Measurements from ENCODE around the gene GSN. TPM values are rescaled to one million over a fixed set of nuclear protein-coding genes. Genes with fewer than 3 reads are reported as not detected.

The GSN gene
- total and polyA plus RNA-seq, 2 of the 13 experiments (the other 11 are each of a cell fraction or from before 2014, with no cell fraction given): 294 to 307 TPM

DNA sequence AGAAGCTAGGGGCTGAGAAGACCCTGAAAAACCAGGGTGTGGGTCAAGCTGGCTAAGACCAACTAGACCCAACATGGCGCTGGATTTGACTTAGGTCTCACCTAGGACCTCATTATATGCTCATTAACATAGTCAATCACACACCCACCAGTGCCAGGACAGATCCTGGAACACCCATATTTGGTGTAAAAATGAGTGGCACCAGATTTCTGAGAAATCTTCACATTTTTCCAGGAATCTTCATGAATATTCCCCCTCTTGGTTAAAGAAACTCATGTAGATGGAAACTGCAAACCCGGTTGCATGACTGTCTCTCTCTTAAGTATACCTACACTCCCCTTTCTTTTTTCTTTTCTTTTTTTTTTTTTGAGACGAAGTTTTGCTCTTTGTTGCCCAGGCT lies 48.4 kb upstream of the GSN start (continued):
- TF ChIP-seq, protein P1, sequence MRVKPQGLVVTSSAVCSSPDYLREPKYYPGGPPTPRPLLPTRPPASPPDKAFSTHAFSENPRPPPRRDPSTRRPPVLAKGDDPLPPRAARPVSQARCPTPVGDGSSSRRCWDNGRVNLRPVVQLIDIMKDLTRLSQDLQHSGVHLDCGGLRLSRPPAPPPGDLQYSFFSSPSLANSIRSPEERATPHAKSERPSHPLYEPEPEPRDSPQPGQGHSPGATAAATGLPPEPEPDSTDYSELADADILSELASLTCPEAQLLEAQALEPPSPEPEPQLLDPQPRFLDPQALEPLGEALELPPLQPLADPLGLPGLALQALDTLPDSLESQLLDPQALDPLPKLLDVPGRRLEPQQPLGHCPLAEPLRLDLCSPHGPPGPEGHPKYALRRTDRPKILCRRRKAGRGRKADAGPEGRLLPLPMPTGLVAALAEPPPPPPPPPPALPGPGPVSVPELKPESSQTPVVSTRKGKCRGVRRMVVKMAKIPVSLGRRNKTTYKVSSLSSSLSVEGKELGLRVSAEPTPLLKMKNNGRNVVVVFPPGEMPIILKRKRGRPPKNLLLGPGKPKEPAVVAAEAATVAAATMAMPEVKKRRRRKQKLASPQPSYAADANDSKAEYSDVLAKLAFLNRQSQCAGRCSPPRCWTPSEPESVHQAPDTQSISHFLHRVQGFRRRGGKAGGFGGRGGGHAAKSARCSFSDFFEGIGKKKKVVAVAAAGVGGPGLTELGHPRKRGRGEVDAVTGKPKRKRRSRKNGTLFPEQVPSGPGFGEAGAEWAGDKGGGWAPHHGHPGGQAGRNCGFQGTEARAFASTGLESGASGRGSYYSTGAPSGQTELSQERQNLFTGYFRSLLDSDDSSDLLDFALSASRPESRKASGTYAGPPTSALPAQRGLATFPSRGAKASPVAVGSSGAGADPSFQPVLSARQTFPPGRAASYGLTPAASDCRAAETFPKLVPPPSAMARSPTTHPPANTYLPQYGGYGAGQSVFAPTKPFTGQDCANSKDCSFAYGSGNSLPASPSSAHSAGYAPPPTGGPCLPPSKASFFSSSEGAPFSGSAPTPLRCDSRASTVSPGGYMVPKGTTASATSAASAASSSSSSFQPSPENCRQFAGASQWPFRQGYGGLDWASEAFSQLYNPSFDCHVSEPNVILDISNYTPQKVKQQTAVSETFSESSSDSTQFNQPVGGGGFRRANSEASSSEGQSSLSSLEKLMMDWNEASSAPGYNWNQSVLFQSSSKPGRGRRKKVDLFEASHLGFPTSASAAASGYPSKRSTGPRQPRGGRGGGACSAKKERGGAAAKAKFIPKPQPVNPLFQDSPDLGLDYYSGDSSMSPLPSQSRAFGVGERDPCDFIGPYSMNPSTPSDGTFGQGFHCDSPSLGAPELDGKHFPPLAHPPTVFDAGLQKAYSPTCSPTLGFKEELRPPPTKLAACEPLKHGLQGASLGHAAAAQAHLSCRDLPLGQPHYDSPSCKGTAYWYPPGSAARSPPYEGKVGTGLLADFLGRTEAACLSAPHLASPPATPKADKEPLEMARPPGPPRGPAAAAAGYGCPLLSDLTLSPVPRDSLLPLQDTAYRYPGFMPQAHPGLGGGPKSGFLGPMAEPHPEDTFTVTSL (CRISPR knock-in tag; IDR thresholded peaks at IDR 0.05; ENCODE audit: borderline replicate concordance): no peak
- TF ChIP-seq ZNF674 (CRISPR knock-in tag; IDR thresholded peaks at IDR 0.05; ENCODE audit: low read depth) (no peak), ADNP (CRISPR knock-in tag; IDR thresholded peaks at IDR 0.05) (no peak)
- TF ChIP-seq, protein P2, sequence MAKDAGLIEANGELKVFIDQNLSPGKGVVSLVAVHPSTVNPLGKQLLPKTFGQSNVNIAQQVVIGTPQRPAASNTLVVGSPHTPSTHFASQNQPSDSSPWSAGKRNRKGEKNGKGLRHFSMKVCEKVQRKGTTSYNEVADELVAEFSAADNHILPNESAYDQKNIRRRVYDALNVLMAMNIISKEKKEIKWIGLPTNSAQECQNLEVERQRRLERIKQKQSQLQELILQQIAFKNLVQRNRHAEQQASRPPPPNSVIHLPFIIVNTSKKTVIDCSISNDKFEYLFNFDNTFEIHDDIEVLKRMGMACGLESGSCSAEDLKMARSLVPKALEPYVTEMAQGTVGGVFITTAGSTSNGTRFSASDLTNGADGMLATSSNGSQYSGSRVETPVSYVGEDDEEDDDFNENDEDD (CRISPR knock-in tag; IDR thresholded peaks at IDR 0.05; ENCODE audit: borderline replicate concordance): no peak

DNA sequence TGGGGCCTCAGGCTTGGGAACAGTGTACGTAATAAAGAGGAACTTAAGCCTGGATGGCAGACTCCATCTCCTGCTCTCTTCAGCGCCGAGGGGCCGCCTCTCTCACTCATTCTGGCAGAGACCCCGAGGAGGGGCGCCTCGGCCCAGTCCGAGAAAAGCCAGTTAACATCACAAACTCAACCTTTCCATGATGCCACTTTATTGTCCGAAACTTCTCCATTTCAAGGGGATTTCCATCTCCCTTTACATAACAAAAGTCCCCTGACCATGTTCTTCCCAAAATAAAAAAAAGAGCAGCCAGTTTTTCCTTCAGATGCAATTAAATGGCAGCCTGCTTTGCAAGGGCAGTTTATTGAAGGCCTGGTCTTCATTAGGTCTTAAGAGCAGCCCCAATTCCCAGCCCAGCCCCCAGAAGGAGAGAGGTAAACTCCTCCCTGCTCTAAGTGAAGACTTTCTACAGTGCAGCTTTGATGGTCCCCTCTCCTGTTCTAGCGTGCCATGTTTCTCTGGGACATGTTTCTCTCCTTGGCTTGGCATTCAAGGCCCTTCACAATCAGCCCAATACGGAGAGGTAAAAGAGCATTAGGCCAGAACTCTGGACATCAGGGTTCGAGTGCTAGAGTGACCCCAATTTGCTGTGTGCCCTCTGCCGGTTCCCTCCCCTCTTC lies 46.8 kb upstream of the GSN start:
- BruUV-seq (replicated peaks): no TSS peak
- Histone ChIP-seq H3K27me3 (ENCODE audit: control insufficient read depth in 1 of 2, insufficient read depth in 2 of 2, low read length in 2 of 2) (no peaks in the 10 kb centered on the region; a peak in 1 of 5 replicates), H3K36me3 (replicated peaks in 1 of 2; ENCODE audit: control insufficient read depth in 1 of 2, insufficient read depth in 2 of 2, low read length in 2 of 2) (no peaks in the 10 kb centered on the region), H3K9me3 (ENCODE audit: low read length) (no peaks in the 10 kb centered on the region), H3K4me3 (replicated peaks in 1 of 3; ENCODE audit: insufficient read depth in 1 of 3, low read depth in 2 of 3, low read length in 3 of 3) (no peak overlapping the region), H3K4me1 (ENCODE audit: insufficient read depth, low read length) (peaks cover 11% of the 10 kb centered on the region), H3K79me2 (ENCODE audit: insufficient read depth, low read length) (no peaks in the 10 kb centered on the region), H3K27ac (ENCODE audit: extremely low read length, insufficient read depth, low read length) (no peak overlapping the region), H3K4me2 (ENCODE audit: low read depth, low read length) (no peak overlapping the region), H4K20me1 (ENCODE audit: insufficient read depth, low read length) (no peaks in the 10 kb centered on the region), H3K9ac (ENCODE audit: insufficient read depth, low read depth, low read length) (no peak overlapping the region), H2AFZ (ENCODE audit: low read length) (no peak overlapping the region)
- ChIA-PET POLR2A (no interaction called here), CTCF (ENCODE audit: low intra/inter-chr PET ratio, low total read pairs) (interaction anchor here (1.8 kb wide), 1 partner anchor 179 kb away, joined by 6 read pairs; no protein-coding TSS in a partner anchor)
- FAIRE-seq: no peak
- intact Hi-C loops (cut with micrococcal nuclease; ENCODE audit: unreplicated experiment): no loop called here
- WGBS (ENCODE audit: low lambda C conversion rate): 46% methylated on average over 12 of the region's 13 CpGs
- no peak for ATAC-seq
- no peak for DNase-seq (ENCODE audit: low spot score)
- in situ Hi-C loops (cut with HindIII; ENCODE audit: extremely low pct_ligation_motif_present, low pct_unique_long_range_greater_than_20kb): loop anchor here (5.0 kb wide), 1 partner anchor 176 kb away; no protein-coding TSS in a partner anchor
- TF ChIP-seq ZNF747 (CRISPR knock-in tag; IDR thresholded peaks at IDR 0.05; ENCODE audit: borderline replicate concordance): no peak
- TF ChIP-seq, protein P3, sequence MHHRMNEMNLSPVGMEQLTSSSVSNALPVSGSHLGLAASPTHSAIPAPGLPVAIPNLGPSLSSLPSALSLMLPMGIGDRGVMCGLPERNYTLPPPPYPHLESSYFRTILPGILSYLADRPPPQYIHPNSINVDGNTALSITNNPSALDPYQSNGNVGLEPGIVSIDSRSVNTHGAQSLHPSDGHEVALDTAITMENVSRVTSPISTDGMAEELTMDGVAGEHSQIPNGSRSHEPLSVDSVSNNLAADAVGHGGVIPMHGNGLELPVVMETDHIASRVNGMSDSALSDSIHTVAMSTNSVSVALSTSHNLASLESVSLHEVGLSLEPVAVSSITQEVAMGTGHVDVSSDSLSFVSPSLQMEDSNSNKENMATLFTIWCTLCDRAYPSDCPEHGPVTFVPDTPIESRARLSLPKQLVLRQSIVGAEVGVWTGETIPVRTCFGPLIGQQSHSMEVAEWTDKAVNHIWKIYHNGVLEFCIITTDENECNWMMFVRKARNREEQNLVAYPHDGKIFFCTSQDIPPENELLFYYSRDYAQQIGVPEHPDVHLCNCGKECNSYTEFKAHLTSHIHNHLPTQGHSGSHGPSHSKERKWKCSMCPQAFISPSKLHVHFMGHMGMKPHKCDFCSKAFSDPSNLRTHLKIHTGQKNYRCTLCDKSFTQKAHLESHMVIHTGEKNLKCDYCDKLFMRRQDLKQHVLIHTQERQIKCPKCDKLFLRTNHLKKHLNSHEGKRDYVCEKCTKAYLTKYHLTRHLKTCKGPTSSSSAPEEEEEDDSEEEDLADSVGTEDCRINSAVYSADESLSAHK (CRISPR knock-in tag; IDR thresholded peaks at IDR 0.05; ENCODE audit: borderline replicate concordance): no peak
- TF ChIP-seq, protein P4, sequence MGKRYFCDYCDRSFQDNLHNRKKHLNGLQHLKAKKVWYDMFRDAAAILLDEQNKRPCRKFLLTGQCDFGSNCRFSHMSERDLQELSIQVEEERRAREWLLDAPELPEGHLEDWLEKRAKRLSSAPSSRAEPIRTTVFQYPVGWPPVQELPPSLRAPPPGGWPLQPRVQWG (CRISPR knock-in tag; IDR thresholded peaks at IDR 0.05; ENCODE audit: borderline replicate concordance, low read depth): no peak
- TF ChIP-seq, protein P5, sequence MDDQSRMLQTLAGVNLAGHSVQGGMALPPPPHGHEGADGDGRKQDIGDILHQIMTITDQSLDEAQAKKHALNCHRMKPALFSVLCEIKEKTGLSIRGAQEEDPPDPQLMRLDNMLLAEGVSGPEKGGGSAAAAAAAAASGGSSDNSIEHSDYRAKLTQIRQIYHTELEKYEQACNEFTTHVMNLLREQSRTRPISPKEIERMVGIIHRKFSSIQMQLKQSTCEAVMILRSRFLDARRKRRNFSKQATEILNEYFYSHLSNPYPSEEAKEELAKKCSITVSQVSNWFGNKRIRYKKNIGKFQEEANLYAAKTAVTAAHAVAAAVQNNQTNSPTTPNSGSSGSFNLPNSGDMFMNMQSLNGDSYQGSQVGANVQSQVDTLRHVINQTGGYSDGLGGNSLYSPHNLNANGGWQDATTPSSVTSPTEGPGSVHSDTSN (CRISPR knock-in tag; IDR thresholded peaks at IDR 0.05; ENCODE audit: borderline replicate concordance): no peak
- TF ChIP-seq, protein P6, sequence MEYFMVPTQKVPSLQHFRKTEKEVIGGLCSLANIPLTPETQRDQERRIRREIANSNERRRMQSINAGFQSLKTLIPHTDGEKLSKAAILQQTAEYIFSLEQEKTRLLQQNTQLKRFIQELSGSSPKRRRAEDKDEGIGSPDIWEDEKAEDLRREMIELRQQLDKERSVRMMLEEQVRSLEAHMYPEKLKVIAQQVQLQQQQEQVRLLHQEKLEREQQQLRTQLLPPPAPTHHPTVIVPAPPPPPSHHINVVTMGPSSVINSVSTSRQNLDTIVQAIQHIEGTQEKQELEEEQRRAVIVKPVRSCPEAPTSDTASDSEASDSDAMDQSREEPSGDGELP (IDR thresholded peaks at IDR 0.05; ENCODE audit: borderline replicate concordance, low read depth): no peak

Data from HepG2 (cell line).